OCI-LY7 (cell line): ENCODE measurements around the gene RAPGEFL1. TPM values are rescaled to one million over a fixed set of nuclear protein-coding genes. Genes with fewer than 3 reads are reported as not detected.
"Not testable (repeated sequence)": the region's sequence is repeated elsewhere in the genome, so short reads cannot be mapped to it uniquely, and the experiment has no call there.

Experiments used
- BruUV-seq: library from RNA; stranded (reverse); fragments of 400-500 nt; replicated peaks from 2 replicates; lab custom pipeline; 2021; lab: Mats Ljungman, UMichigan
- CTCF ChIA-PET: fragments of 300-600 bp; sonication (Branson Sonifier 250); formaldehyde crosslinking; loops from one replicate; lab custom pipeline; 2022; ENCODE audit warnings: antibody characterized with exemption; ENCODE audit not compliant: unreplicated experiment; lab: Charles Lee
- POLR2A ChIA-PET: fragments of 300-600 bp; sonication (Branson Sonifier 250); formaldehyde crosslinking; loops from one replicate; lab custom pipeline; 2022; ENCODE audit warnings: antibody characterized with exemption; lab: Charles Lee
- DNase-seq: peaks from one replicate; pipeline ENCODE4 v3.0.0-alpha.2; 2015; ENCODE audit warnings: low spot score
- H2AFZ ChIP-seq: fragments of 200-600 bp; sonication (generic), shearing (Covaris generic); 2 replicates; pipeline ENCODE4 v1.6.1; 2014; ENCODE audit warnings: mild to moderate bottlenecking, antibody characterized with exemption, low read length, moderate library complexity
- H3K27ac ChIP-seq: fragments of 200-600 bp; sonication (generic); 2 replicates; pipeline ENCODE4 v1.5.1; 2014; ENCODE audit warnings: mixed run types, low read depth, mild to moderate bottlenecking, moderate library complexity, low read length, inconsistent platforms; ENCODE audit not compliant: poor library complexity, severe bottlenecking
- H3K36me3 ChIP-seq: fragments of 200-600 bp; sonication (generic); 2 replicates; pipeline ENCODE4 v1.6.1; 2014; ENCODE audit warnings: mild to moderate bottlenecking, antibody characterized with exemption, low read length, moderate library complexity, mixed read lengths; ENCODE audit not compliant: insufficient read depth
- H3K4me1 ChIP-seq: fragments of 200-600 bp; sonication (generic); 2 replicates; pipeline ENCODE4 v1.5.1; 2014; ENCODE audit warnings: mild to moderate bottlenecking, low read length; ENCODE audit not compliant: insufficient read depth, poor library complexity, severe bottlenecking
- H3K4me2 ChIP-seq: fragments of 200-600 bp; sonication (generic); 2 replicates; pipeline ENCODE4 v1.6.1; 2014; ENCODE audit warnings: mild to moderate bottlenecking, low read length
- H3K4me3 ChIP-seq: fragments of 200-600 bp; sonication (generic); 2 replicates; pipeline ENCODE4 v1.5.1; 2014; ENCODE audit warnings: mild to moderate bottlenecking, low read depth, low read length; ENCODE audit not compliant: poor library complexity, severe bottlenecking
- H3K79me2 ChIP-seq: fragments of 200-600 bp; sonication (generic); 2 replicates; pipeline ENCODE4 v1.6.1; 2016; ENCODE audit warnings: low read depth, mild to moderate bottlenecking, low read length, moderate library complexity, mixed read lengths; ENCODE audit not compliant: insufficient read depth
- H3K9me2 ChIP-seq: fragments of 200-600 bp; sonication (generic); 2 replicates; pipeline ENCODE4 v1.6.1; 2016; ENCODE audit warnings: mild to moderate bottlenecking, low read length, mixed read lengths; ENCODE audit not compliant: insufficient read depth
- H3K9me3 ChIP-seq: fragments of 200-600 bp; sonication (generic); 2 replicates; pipeline ENCODE4 v1.6.1; 2014; ENCODE audit warnings: mild to moderate bottlenecking, mixed run types, low read length, mixed read lengths
- H4K20me1 ChIP-seq: fragments of 200-600 bp; sonication (generic); 2 replicates; pipeline ENCODE4 v1.6.1; 2014; ENCODE audit warnings: mild to moderate bottlenecking, antibody characterized with exemption, low read length, moderate library complexity, mixed read lengths; ENCODE audit not compliant: insufficient read depth
- EZH2phosphoT487 ChIP-seq: fragments of 200-600 bp; sonication (generic); IDR thresholded peaks from 2 replicates; pipeline ENCODE4 v1.6.1; 2018; ENCODE audit warnings: low read depth, borderline replicate concordance, mild to moderate bottlenecking, mixed run types, antibody characterized with exemption, low read length, moderate library complexity, mixed read lengths
- intact Hi-C: fragments of 100-400 bp; cut with micrococcal nuclease; formaldehyde crosslinking; loops from one replicate; pipeline ENCODE4 v1.10.0; 2022; ENCODE audit not compliant: unreplicated experiment
- total RNA-seq, 2 experiments: library from RNA; depleted of rRNA in 1 of 2; stranded (reverse); fragments of >200 nt in 1 of 2; shearing (Covaris generic) in 1 of 2; gene quantifications; 2 replicates each; pipeline ENCODE4 v1.2.3, GENCODE V29; 2014 to 2022
- TF ChIP-seq, protein P1 (sequence below): fragments of 200-600 bp; sonication (generic); conservative IDR thresholded peaks from 2 replicates; pipeline ENCODE4 v1.5.1; 2014; ENCODE audit warnings: mild to moderate bottlenecking, antibody characterized with exemption, low read length, moderate library complexity, mixed read lengths

RAPGEFL1 gene
- total RNA-seq, 2 experiments from 2014 or later, result 2.1 to 5.8 TPM

DNA sequence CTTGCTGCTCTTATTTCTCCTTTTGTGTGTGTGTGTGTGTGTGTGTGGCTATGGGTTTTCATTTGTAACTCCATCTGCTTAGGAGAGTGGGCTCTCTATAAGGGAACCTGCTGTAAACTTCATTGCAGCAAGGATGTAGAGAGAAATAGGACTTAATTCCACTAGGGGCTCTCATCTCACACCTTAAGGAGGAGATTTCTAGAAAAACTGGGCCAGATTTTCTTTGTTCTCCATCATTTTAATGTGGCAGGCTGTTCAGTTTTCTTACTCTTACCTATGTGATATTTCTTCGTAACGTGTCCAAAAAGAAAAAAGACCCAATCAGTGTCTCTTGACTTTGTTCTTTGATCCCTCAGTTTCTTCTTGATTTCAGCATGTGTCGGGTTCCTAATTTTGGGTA is 41.5 kb upstream of the RAPGEFL1 start:
- ChIA-PET CTCF (no interaction called here), POLR2A (no interaction called here)
- Histone ChIP-seq H3K79me2 (peaks cover 17% of the 10 kb centered on the region; the same call in 1 of the 2 replicates), H3K9me3 (no peaks in the 10 kb centered on the region), H3K4me1 (peaks cover 10% of the 10 kb centered on the region), H3K27ac (no peak overlapping the region), H4K20me1 (no peaks in the 10 kb centered on the region), H3K9me2 (no peaks in the 10 kb centered on the region), H3K36me3 (peaks cover 68% of the 10 kb centered on the region), H3K4me3 (no peak overlapping the region), H2AFZ (no peak overlapping the region), H3K4me2 (no peak overlapping the region)
- TF ChIP-seq, protein P1, sequence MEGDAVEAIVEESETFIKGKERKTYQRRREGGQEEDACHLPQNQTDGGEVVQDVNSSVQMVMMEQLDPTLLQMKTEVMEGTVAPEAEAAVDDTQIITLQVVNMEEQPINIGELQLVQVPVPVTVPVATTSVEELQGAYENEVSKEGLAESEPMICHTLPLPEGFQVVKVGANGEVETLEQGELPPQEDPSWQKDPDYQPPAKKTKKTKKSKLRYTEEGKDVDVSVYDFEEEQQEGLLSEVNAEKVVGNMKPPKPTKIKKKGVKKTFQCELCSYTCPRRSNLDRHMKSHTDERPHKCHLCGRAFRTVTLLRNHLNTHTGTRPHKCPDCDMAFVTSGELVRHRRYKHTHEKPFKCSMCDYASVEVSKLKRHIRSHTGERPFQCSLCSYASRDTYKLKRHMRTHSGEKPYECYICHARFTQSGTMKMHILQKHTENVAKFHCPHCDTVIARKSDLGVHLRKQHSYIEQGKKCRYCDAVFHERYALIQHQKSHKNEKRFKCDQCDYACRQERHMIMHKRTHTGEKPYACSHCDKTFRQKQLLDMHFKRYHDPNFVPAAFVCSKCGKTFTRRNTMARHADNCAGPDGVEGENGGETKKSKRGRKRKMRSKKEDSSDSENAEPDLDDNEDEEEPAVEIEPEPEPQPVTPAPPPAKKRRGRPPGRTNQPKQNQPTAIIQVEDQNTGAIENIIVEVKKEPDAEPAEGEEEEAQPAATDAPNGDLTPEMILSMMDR, result peak; percentile 36; the same call in 1 of the 2 replicates
- no peak for TF ChIP-seq EZH2phosphoT487
- DNase-seq, result no peak
- BruUV-seq, result no TSS peak
- intact Hi-C loops, result no loop called here

DNA sequence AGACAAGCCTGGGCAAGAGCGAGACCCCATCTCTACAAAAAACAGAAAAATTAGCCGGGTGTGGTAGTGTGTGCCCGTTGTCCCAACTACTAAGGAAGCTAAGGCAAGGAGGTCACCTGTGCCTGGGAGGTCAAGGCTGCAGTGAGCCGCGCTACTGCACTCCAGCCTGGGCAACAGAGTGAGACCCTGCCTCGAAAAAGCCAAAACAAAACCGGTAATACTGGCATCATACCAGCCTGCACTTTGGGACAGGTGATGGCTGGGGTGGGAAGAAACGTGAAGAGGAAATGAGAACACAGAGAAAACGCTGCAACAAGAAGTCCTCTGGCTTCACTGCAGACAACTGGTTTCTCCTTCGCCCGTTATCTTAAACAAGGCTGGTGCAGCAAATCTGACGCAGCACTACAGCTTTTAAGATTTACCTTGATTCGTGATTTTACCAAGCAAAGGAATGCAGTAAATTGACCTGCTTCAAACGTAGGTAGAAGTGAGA is 37.7 kb upstream of the RAPGEFL1 start:
- CTCF ChIA-PET, result interaction anchor here (0.5 to 1.1 kb wide), 3 partner anchors 16 to 1276 kb away, joined by 3 to 4 read pairs (median 4); no protein-coding TSS in a partner anchor
- Histone ChIP-seq H3K79me2 (peaks cover 31% of the 10 kb centered on the region; the same call in 1 of the 2 replicates), H3K9me2 (no peaks in the 10 kb centered on the region), H3K27ac (peak overlapping the region; percentile 78), H3K4me2 (peak overlapping the region; percentile 80), H4K20me1 (no peaks in the 10 kb centered on the region), H3K4me3 (peak overlapping the region; percentile 75), H2AFZ (peak overlapping the region; percentile 63; the same call in 1 of the 2 replicates), H3K36me3 (peaks cover 66% of the 10 kb centered on the region), H3K4me1 (peaks cover 21% of the 10 kb centered on the region), H3K9me3 (no peaks in the 10 kb centered on the region)
- TF ChIP-seq, protein P1, result no peak
- TF ChIP-seq EZH2phosphoT487, result no peak
- TSS peak; percentile 61 for BruUV-seq
- no peak for DNase-seq
- intact Hi-C loops, result loop anchor here (1.0 kb wide), 2 partner anchors 15 to 26 kb away; no protein-coding TSS in a partner anchor
- POLR2A ChIA-PET, result interaction anchor here (0.5 to 2.1 kb wide), 8 partner anchors 13 to 607 kb away, joined by 3 to 13 read pairs (median 4); no protein-coding TSS in a partner anchor

DNA sequence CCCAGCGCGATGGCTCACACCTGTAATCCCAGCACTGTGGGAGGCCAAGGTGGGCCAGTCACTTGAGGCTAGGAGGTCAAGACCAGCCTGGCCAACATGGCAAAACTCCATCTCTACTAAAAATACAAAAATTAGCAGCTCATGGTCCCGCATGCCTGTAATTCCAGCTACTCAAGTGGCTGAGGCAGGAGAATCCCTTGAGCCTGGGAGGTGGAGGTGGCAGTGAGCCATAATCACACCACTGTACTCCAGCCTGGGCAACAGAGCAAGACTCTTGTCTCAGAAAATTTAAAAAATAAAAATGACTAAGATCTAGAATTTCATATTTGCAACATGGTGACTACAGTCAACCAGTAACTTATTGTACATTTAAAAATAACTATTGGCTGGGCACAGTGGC is 34.1 kb upstream of the RAPGEFL1 start:
- H3K27ac ChIP-seq, POLR2A ChIA-PET, H4K20me1 ChIP-seq, DNase-seq, H3K4me2 ChIP-seq, BruUV-seq, CTCF ChIA-PET, intact Hi-C loops, H2AFZ ChIP-seq, H3K4me3 ChIP-seq, H3K9me3 ChIP-seq, H3K9me2 ChIP-seq: not testable (repeated sequence)
- peaks cover 21% of the 10 kb centered on the region for H3K4me1 ChIP-seq
- H3K79me2 ChIP-seq, result peaks cover 44% of the 10 kb centered on the region; the same call in 1 of the 2 replicates
- peaks cover 65% of the 10 kb centered on the region for H3K36me3 ChIP-seq
